ENCODE results near the gene HIVEP3.

- TF ChIP-seq POLR2A (IDR thresholded peaks at IDR 0.05) = no peak
- TF ChIP-seq, protein P1, sequence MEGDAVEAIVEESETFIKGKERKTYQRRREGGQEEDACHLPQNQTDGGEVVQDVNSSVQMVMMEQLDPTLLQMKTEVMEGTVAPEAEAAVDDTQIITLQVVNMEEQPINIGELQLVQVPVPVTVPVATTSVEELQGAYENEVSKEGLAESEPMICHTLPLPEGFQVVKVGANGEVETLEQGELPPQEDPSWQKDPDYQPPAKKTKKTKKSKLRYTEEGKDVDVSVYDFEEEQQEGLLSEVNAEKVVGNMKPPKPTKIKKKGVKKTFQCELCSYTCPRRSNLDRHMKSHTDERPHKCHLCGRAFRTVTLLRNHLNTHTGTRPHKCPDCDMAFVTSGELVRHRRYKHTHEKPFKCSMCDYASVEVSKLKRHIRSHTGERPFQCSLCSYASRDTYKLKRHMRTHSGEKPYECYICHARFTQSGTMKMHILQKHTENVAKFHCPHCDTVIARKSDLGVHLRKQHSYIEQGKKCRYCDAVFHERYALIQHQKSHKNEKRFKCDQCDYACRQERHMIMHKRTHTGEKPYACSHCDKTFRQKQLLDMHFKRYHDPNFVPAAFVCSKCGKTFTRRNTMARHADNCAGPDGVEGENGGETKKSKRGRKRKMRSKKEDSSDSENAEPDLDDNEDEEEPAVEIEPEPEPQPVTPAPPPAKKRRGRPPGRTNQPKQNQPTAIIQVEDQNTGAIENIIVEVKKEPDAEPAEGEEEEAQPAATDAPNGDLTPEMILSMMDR (IDR thresholded peaks at IDR 0.05) = no peak
Measured at GRCh38 chr1:41479808-41480160, 438.9 kb downstream of the HIVEP3 start.
